C4-2B (cell line): ENCODE results near the gene VCAN.

ENCODE experiments used
- CTCF ChIP-seq: fragments of 450-650 bp; conservative IDR thresholded peaks from 2 replicates; pipeline ENCODE4 v1.5.1; 2017; ENCODE audit warnings: mild to moderate bottlenecking
- ZFX ChIP-seq: fragments of 450-650 bp; IDR thresholded peaks from 2 replicates; pipeline ENCODE4 v1.6.1; 2017

- no peak for TF ChIP-seq CTCF
- no peak for TF ChIP-seq ZFX
Observed at GRCh38 chr5:83614841-83615240, 143.3 kb downstream of the VCAN start.
